ENCODE measurements around the gene SF3B2.
A peak's percentile ranks its signal among the peaks of the same experiment; 100 is the strongest.

Gene SF3B2

GRCh38 chr11:66047541-66048365 is 4.4 kb upstream of the SF3B2 start:
- H3K79me2 ChIP-seq: peaks cover 4% of the 10 kb centered on the region
- H3K27me3 ChIP-seq (ENCODE audit: control insufficient read depth, insufficient read depth, low read length): no peaks in the 10 kb centered on the region
- H3K4me3 ChIP-seq (ENCODE audit: low read depth, low read length): no peak overlapping the region
- no peak for TF ChIP-seq CTCF (IDR thresholded peaks at IDR 0.05)
- H3K27ac ChIP-seq: peak overlapping the region; percentile 53
- H3K4me1 ChIP-seq: peaks cover 22% of the 10 kb centered on the region
- no peaks in the 10 kb centered on the region for H3K9me3 ChIP-seq (ENCODE audit: control insufficient read depth, low read length)
- no peak overlapping the region for H3K9ac ChIP-seq
- no peaks in the 10 kb centered on the region for H3K36me3 ChIP-seq (ENCODE audit: control insufficient read depth, insufficient read depth, low read length)
- no peak overlapping the region for H2AFZ ChIP-seq
- H3K4me2 ChIP-seq (ENCODE audit: low read length): no peak overlapping the region

GRCh38 chr11:66048547-66049323 is 3.4 kb upstream of the SF3B2 start, which contains the start of gene GAL3ST3:
Gene GAL3ST3, minus strand, starts transcription at chr11:66049161. Its CDS starts 3,746 bp downstream, at chr11:66045415.
- Histone ChIP-seq H2AFZ (peak within 1 kb of the TSS; percentile 50), H3K4me2 (ENCODE audit: low read length) (no peak within 1 kb of the TSS), H3K27ac (peak within 1 kb of the TSS; percentile 53), H3K9me3 (ENCODE audit: control insufficient read depth, low read length) (no peaks in the 10 kb centered on the region), H3K79me2 (peaks cover 10% of the 10 kb centered on the region), H3K9ac (no peak within 1 kb of the TSS), H3K27me3 (ENCODE audit: control insufficient read depth, insufficient read depth, low read length) (no peaks in the 10 kb centered on the region), H3K4me1 (peaks cover 25% of the 10 kb centered on the region), H3K4me3 (ENCODE audit: low read depth, low read length) (no peak within 1 kb of the TSS), H3K36me3 (ENCODE audit: control insufficient read depth, insufficient read depth, low read length) (no peaks in the 10 kb centered on the region)
- TF ChIP-seq CTCF (IDR thresholded peaks at IDR 0.05): no peak

- peak overlapping the region; percentile 61 for H2AFZ ChIP-seq
- H3K79me2 ChIP-seq: peaks cover 10% of the 10 kb centered on the region
- no peaks in the 10 kb centered on the region for H3K27me3 ChIP-seq (ENCODE audit: control insufficient read depth, insufficient read depth, low read length)
- H3K4me2 ChIP-seq (ENCODE audit: low read length): peak overlapping the region; percentile 78
- peak overlapping the region; percentile 84 for H3K27ac ChIP-seq
- H3K9ac ChIP-seq: no peak overlapping the region
- no peaks in the 10 kb centered on the region for H3K36me3 ChIP-seq (ENCODE audit: control insufficient read depth, insufficient read depth, low read length)
- H3K4me1 ChIP-seq: peaks cover 25% of the 10 kb centered on the region
- H3K4me3 ChIP-seq (ENCODE audit: low read depth, low read length): no peak overlapping the region
- TF ChIP-seq CTCF (IDR thresholded peaks at IDR 0.05): no peak
- no peaks in the 10 kb centered on the region for H3K9me3 ChIP-seq (ENCODE audit: control insufficient read depth, low read length)
These were observed 1.5 kb upstream of the SF3B2 start for GRCh38 chr11:66050581-66051231.

GRCh38 chr11:66051371-66051765 is 796 bp upstream of the SF3B2 start:
- H3K27ac ChIP-seq: peak overlapping the region; percentile 84
- peak overlapping the region; percentile 92 for H3K4me3 ChIP-seq (ENCODE audit: low read depth, low read length)
- H3K4me1 ChIP-seq: peaks cover 22% of the 10 kb centered on the region
- peaks cover 10% of the 10 kb centered on the region for H3K79me2 ChIP-seq
- H3K4me2 ChIP-seq (ENCODE audit: low read length): peak overlapping the region; percentile 78
- peak overlapping the region; percentile 67 for H2AFZ ChIP-seq
- no peak for TF ChIP-seq CTCF (IDR thresholded peaks at IDR 0.05)
- peak overlapping the region; percentile 40 for H3K9ac ChIP-seq
- no peaks in the 10 kb centered on the region for H3K9me3 ChIP-seq (ENCODE audit: control insufficient read depth, low read length)
- H3K27me3 ChIP-seq (ENCODE audit: control insufficient read depth, insufficient read depth, low read length): no peaks in the 10 kb centered on the region
- no peaks in the 10 kb centered on the region for H3K36me3 ChIP-seq (ENCODE audit: control insufficient read depth, insufficient read depth, low read length)
